Stomach (tissue), 9 donors: Measurements from ENCODE around the gene MS4A6A. TPM values are rescaled to one million over a fixed set of nuclear protein-coding genes. Genes with fewer than 3 reads are reported as not detected.
"Not testable (repeated sequence)": the region's sequence is repeated elsewhere in the genome, so short reads cannot be mapped to it uniquely, and the experiment has no call there.

Experiments used
- DNase-seq, 2 donors: peaks; one replicate each; pipeline versions ENCODE4 v3.0.0 to v3.0.0-alpha.2; 2013 to 2019
- H3K27ac ChIP-seq, 5 donors: fragments of 200-600 bp in 4 of 5; sonication (generic) in 4 of 5; one replicate each; pipeline ENCODE4 v1.5.1; 2013 to 2019; ENCODE audit warnings: mild to moderate bottlenecking in 1 of 5, moderate library complexity in 1 of 5
- H3K27me3 ChIP-seq, 3 donors: fragments of 200-600 bp; sonication (generic); one replicate each; pipeline ENCODE4 v1.5.1; 2017 to 2019; ENCODE audit warnings: mixed run types in 1 of 3
- H3K36me3 ChIP-seq, 4 donors: fragments of 200-600 bp; sonication (generic); 1 replicate in 3 of 4; 2 replicates in 1 of 4; pipeline ENCODE4 v1.5.1; 2016 to 2019
- H3K4me1 ChIP-seq, 4 donors: fragments of 200-600 bp; sonication (generic); one replicate each; pipeline ENCODE4 v1.5.1; 2016 to 2019
- H3K4me3 ChIP-seq, 4 donors: fragments of 200-600 bp; sonication (generic) in 3 of 4; one replicate each; pipeline ENCODE4 v1.5.1; 2016 to 2019; ENCODE audit warnings: mild to moderate bottlenecking in 1 of 4
- H3K9me3 ChIP-seq, 4 donors: fragments of 200-600 bp; sonication (generic); one replicate each; pipeline ENCODE4 v1.5.1; 2016 to 2019
- CTCF ChIP-seq, 7 experiments: fragments of 450-650 bp in 4 of 7; fragments of 200-600 bp in 3 of 7; sonication (generic) in 3 of 7; IDR thresholded peaks; one replicate each; pipeline ENCODE4 v1.5.1; 2016 to 2019; ENCODE audit warnings: antibody characterized with exemption in 7 of 7, control low read depth in 2 of 7, mild to moderate bottlenecking in 1 of 7
- EP300 ChIP-seq: sonication (generic); formaldehyde crosslinking; IDR thresholded peaks from one replicate; pipeline ENCODE4 v1.6.1; 2017; ENCODE audit warnings: antibody characterized with exemption
- POLR2A ChIP-seq, 4 donors: fragments of 450-650 bp; IDR thresholded peaks; one replicate each; pipeline ENCODE4 v1.6.1; 2016; ENCODE audit warnings: antibody characterized with exemption in 4 of 4, control low read depth in 2 of 4, mild to moderate bottlenecking in 1 of 4, moderate library complexity in 1 of 4
- POLR2AphosphoS5 ChIP-seq, 3 donors: sonication (generic); formaldehyde crosslinking; IDR thresholded peaks; one replicate each; pipeline ENCODE4 v1.6.1; 2016; ENCODE audit warnings: antibody characterized with exemption in 3 of 3
- WGBS, 5 donors: extraction: QIAGEN DNeasy Blood & Tissue Kit in 3 of 5; methylation state at CpG; one replicate each; pipeline versions ENCODE4 v1.1.5 to v1.1.7; 2013 to 2018; 5-methylcytosine and 5-hydroxymethylcytosine counted together
- intact Hi-C: fragments of 100-400 bp; cut with DNase I; formaldehyde crosslinking; loops from one replicate; pipeline ENCODE4 v1.15.1; 2023; ENCODE audit warnings: low total_unique reads
- polyA plus RNA-seq, 3 donors: library from polyadenylated mRNA; stranded (reverse); fragments of 200-250 nt; gene quantifications; one replicate each; pipeline ENCODE4 v1.2.3, GENCODE V29; 2013
- total RNA-seq, 5 donors: library from RNA; depleted of rRNA; stranded (reverse); fragments of >200 nt; gene quantifications; one replicate each; pipeline versions ENCODE4 v1.1.0 to v1.2.3, GENCODE V29; 2014 to 2016
- donor health status: healthy with polysubstance abuse.
- donor health status: Bipolar disorder and iron deficiency.
- donor health status: healthy.

Gene MS4A6A
- total and polyA plus RNA-seq, 8 donors: 6.7 to 97.4 (median 34.9) TPM

DNA sequence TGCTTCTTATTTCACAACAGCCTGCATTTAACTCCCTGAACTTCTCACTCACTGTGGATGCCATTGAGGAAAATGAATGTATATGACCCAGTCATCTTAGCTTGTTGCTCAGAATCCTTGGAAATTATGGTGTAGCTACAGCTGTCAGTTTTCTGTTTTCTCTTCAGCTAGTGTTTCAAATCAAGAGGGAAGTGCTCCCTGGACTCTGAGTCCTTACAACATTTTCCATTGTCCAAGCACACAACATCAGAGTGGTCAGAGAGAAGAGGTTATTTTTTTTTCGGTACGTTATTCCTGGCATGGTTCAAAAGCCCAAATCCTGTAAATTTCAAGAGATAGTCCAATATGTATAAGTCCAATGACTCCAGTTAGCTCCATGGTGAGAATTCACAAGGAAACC lies 23.6 kb downstream of the MS4A6A start:
- Histone ChIP-seq H3K4me3 (no peak overlapping the region), H3K9me3 (no peaks in the 10 kb centered on the region), H3K27ac (no peak overlapping the region), H3K36me3 (no peaks in the 10 kb centered on the region), H3K27me3 (no peaks in the 10 kb centered on the region), H3K4me1 (no peaks in the 10 kb centered on the region)
- TF ChIP-seq EP300 (no peak), POLR2A (IDR thresholded peaks at IDR 0.05) (no peak), POLR2AphosphoS5 (IDR thresholded peaks at IDR 0.05) (no peak), CTCF (IDR thresholded peaks at IDR 0.05) (no peak)
- intact Hi-C loops: no loop called here
- 33 to 89% (median 60%) methylated on average over 2 of the region's 2 CpGs for WGBS, 5 donors
- DNase-seq: no peak

GRCh38 chr11:60158636-60159035 lies 24.2 kb downstream of the MS4A6A start:
- DNase-seq: no peak
- Histone ChIP-seq H3K9me3 (no peaks in the 10 kb centered on the region), H3K27ac (no peak overlapping the region), H3K36me3 (no peaks in the 10 kb centered on the region), H3K4me1 (no peaks in the 10 kb centered on the region), H3K4me3 (no peak overlapping the region), H3K27me3 (no peaks in the 10 kb centered on the region)
- WGBS, 5 donors: 41 to 77% (median 47%) methylated on average over 3 of the region's 3 CpGs
- TF ChIP-seq CTCF (IDR thresholded peaks at IDR 0.05) (no peak), POLR2AphosphoS5 (IDR thresholded peaks at IDR 0.05) (no peak), POLR2A (IDR thresholded peaks at IDR 0.05) (no peak), EP300 (no peak)
- intact Hi-C loops: no loop called here

DNA sequence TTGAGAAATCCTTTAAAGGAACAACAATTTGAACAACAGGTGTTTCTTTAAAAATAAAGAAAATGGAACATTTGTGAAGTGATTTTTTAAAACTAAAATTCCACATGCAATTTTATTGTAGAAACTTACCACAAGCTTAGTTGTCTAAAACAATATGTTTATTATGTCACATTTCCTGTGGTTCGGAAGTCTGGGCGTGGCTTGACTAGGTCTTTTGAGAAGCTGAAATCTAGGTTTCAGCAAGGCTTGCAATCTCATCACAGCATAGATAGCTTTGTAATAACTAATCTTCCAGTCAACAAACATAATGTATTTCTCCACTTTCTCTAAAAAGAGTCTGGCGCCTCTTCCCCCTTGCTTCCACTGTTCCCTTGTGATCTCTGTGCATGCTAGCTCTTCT lies 27.0 kb downstream of the MS4A6A start:
- 64 to 76% (median 69%) methylated on average over 3 of the region's 3 CpGs for WGBS, 5 donors
- intact Hi-C loops: no loop called here
- TF ChIP-seq POLR2A (IDR thresholded peaks at IDR 0.05): no peak
- TF ChIP-seq POLR2AphosphoS5 (IDR thresholded peaks at IDR 0.05): no peak
- TF ChIP-seq CTCF (IDR thresholded peaks at IDR 0.05): no peak
- no peak for TF ChIP-seq EP300
- Histone ChIP-seq H3K4me1 (no peaks in the 10 kb centered on the region), H3K36me3 (no peaks in the 10 kb centered on the region), H3K27me3 (no peaks in the 10 kb centered on the region), H3K4me3 (no peak overlapping the region), H3K27ac (no peak overlapping the region), H3K9me3 (no peaks in the 10 kb centered on the region)
- no peak for DNase-seq

- H3K27ac ChIP-seq, H3K4me1 ChIP-seq, intact Hi-C loops, H3K4me3 ChIP-seq, H3K9me3 ChIP-seq, H3K27me3 ChIP-seq, H3K36me3 ChIP-seq, DNase-seq: not testable (repeated sequence)
Observed at GRCh38 chr11:60152727-60153126, 30.2 kb downstream of the MS4A6A start.

- WGBS, 5 donors: 74 to 98% (median 81%) methylated on average over 1 of the region's 1 CpG
Observed at GRCh38 chr11:60150279-60150678, 32.6 kb downstream of the MS4A6A start.

More at GRCh38 chr11:60150279-60150678, 32.6 kb downstream of the MS4A6A start:
- H3K36me3 ChIP-seq: no peaks in the 10 kb centered on the region
- no peaks in the 10 kb centered on the region for H3K27me3 ChIP-seq
- intact Hi-C loops: no loop called here
- no peak overlapping the region for H3K4me3 ChIP-seq
- H3K4me1 ChIP-seq: no peaks in the 10 kb centered on the region
- DNase-seq: no peak
- no peak overlapping the region for H3K27ac ChIP-seq
- TF ChIP-seq POLR2AphosphoS5 (IDR thresholded peaks at IDR 0.05): no peak
- TF ChIP-seq CTCF (IDR thresholded peaks at IDR 0.05): no peak
- TF ChIP-seq EP300: no peak
- TF ChIP-seq POLR2A (IDR thresholded peaks at IDR 0.05): no peak
- no peaks in the 10 kb centered on the region for H3K9me3 ChIP-seq
